HCT116 (cell line): ENCODE measurements around the gene TSPAN5. TPM values are rescaled to one million over a fixed set of nuclear protein-coding genes. Genes with fewer than 3 reads are reported as not detected.

ENCODE experiments used
- ATAC-seq: fragments of 200-7000 bp; cut with Tn5 transposase; 2 replicates; pipeline ENCODE4 v1.9.1; 2020; ENCODE audit warnings: mild to moderate bottlenecking, moderate library complexity
- BruUV-seq: library from RNA; stranded (reverse); fragments of 400-500 nt; replicated peaks from 2 replicates; lab custom pipeline; 2021; lab: Mats Ljungman, UMichigan
- CTCF ChIA-PET: fragments of 300-600 bp; sonication (Branson Sonifier 250); formaldehyde crosslinking; loops from one replicate; lab custom pipeline; 2021; ENCODE audit warnings: antibody characterized with exemption; lab: Charles Lee
- POLR2A ChIA-PET: fragments of 300-600, 350-600 bp; sonication (Branson Sonifier 250); formaldehyde crosslinking; loops from one replicate; lab custom pipeline; 2021; ENCODE audit warnings: antibody characterized with exemption; lab: Charles Lee
- RAD21 ChIA-PET, 2 experiments: fragments of 300-600 bp; sonication (Branson Sonifier 250); formaldehyde crosslinking; loops; one replicate each; lab custom pipeline; 2023; ENCODE audit warnings: low total read pairs in 2 of 2; ENCODE audit not compliant: uncharacterized antibody in 2 of 2, unreplicated experiment in 2 of 2, low non-redundant PET in 1 of 2; lab: Charles Lee
- DNase-seq: peaks from one replicate; pipeline ENCODE4 v3.0.0-alpha.2; 2010; ENCODE audit warnings: low read depth, low spot score
- H2AFZ ChIP-seq: fragments of 200-600 bp; shearing (Covaris generic), sonication (generic); 2 replicates; pipeline ENCODE4 v1.6.1; 2017; ENCODE audit warnings: low read depth, mixed run types, mixed read lengths, antibody characterized with exemption, low read length; ENCODE audit not compliant: poor library complexity, severe bottlenecking
- H3K27ac ChIP-seq: 2 replicates; pipeline ENCODE4 v1.5.1; 2012; ENCODE audit warnings: low read depth, low read length
- H3K27me3 ChIP-seq: fragments of 200-600 bp; sonication (generic); 2 replicates; pipeline ENCODE4 v1.6.1; 2016; ENCODE audit warnings: mixed run types, low read length, mixed read lengths; ENCODE audit not compliant: insufficient read depth
- H3K36me3 ChIP-seq, 2 experiments: fragments of 200-500 bp in 1 of 2; fragments of 200-600 bp in 1 of 2; sonication (Bioruptor generic) in 1 of 2; sonication (generic) in 1 of 2; 2 replicates each; pipeline versions ENCODE4 v1.5.1 to v1.6.1; 2014 to 2016; ENCODE audit warnings: low read length in 2 of 2, inconsistent platforms in 1 of 2, mixed read lengths in 1 of 2, mixed run types in 1 of 2; ENCODE audit not compliant: insufficient read depth in 2 of 2, control insufficient read depth in 1 of 2
- H3K4me1 ChIP-seq, 2 experiments: fragments of 200-600 bp in 1 of 2; sonication (generic) in 1 of 2; 2 replicates each; pipeline versions ENCODE4 v1.5.1 to v1.6.1; 2012 to 2017; ENCODE audit warnings: low read length in 2 of 2, inconsistent platforms in 1 of 2, mild to moderate bottlenecking in 1 of 2, mixed read lengths in 1 of 2, mixed run types in 1 of 2, moderate library complexity in 1 of 2; ENCODE audit not compliant: insufficient read depth in 2 of 2, control insufficient read depth in 1 of 2
- H3K4me2 ChIP-seq: fragments of 200-600 bp; sonication (generic); 2 replicates; pipeline ENCODE4 v1.6.1; 2017; ENCODE audit warnings: mixed run types, low read length, mixed read lengths
- H3K4me3 ChIP-seq, 2 experiments: fragments of 200-600 bp in 1 of 2; sonication (generic) in 1 of 2; replicated peaks in 1 of 2; 2 replicates each; pipeline ENCODE4 v1.5.1; 2011 to 2016; ENCODE audit warnings: low read length in 2 of 2, control low read depth in 1 of 2, low read depth in 1 of 2, mild to moderate bottlenecking in 1 of 2, mixed read lengths in 1 of 2, mixed run types in 1 of 2
- H3K79me2 ChIP-seq: fragments of 200-600 bp; sonication (generic); 2 replicates; pipeline ENCODE4 v1.6.1; 2017; ENCODE audit warnings: mild to moderate bottlenecking, mixed run types, low read length, moderate library complexity, mixed read lengths; ENCODE audit not compliant: insufficient read depth
- H3K9ac ChIP-seq: fragments of 200-600 bp; sonication (generic); 2 replicates; pipeline ENCODE4 v1.6.1; 2016; ENCODE audit warnings: low read length, mixed read lengths
- H3K9me2 ChIP-seq: fragments of 200-600 bp; sonication (generic), shearing (Covaris generic); 2 replicates; pipeline ENCODE4 v1.6.1; 2017; ENCODE audit warnings: mixed run types, mild to moderate bottlenecking, moderate library complexity; ENCODE audit not compliant: insufficient read depth
- H3K9me3 ChIP-seq, 2 experiments: fragments of 200-500 bp in 1 of 2; fragments of 200-600 bp in 1 of 2; sonication (Bioruptor generic) in 1 of 2; sonication (generic) in 1 of 2; 2 replicates each; pipeline ENCODE4 v1.6.1; 2014 to 2017; ENCODE audit warnings: low read length in 2 of 2, mixed read lengths in 2 of 2, inconsistent platforms in 1 of 2, low read depth in 1 of 2, mild to moderate bottlenecking in 1 of 2, mixed run types in 1 of 2, moderate library complexity in 1 of 2; ENCODE audit not compliant: control insufficient read depth in 1 of 2, insufficient read depth in 1 of 2
- H4K20me1 ChIP-seq: fragments of 200-600 bp; sonication (generic), shearing (Covaris generic); 2 replicates; pipeline ENCODE4 v1.6.1; 2017; ENCODE audit warnings: mixed run types, mild to moderate bottlenecking, moderate library complexity; ENCODE audit not compliant: insufficient read depth
- ATF3 ChIP-seq: IDR thresholded peaks from 2 replicates; pipeline ENCODE4 v1.6.1; 2012
- EGR1 ChIP-seq: IDR thresholded peaks from 2 replicates; pipeline ENCODE4 v1.6.1; 2012; ENCODE audit warnings: low read depth
- ELF1 ChIP-seq: IDR thresholded peaks from 2 replicates; pipeline ENCODE4 v1.6.1; 2012; ENCODE audit warnings: low read depth, borderline replicate concordance
- FOSL1 ChIP-seq: IDR thresholded peaks from 2 replicates; pipeline ENCODE4 v1.6.1; 2012; ENCODE audit warnings: low read depth
- JUND ChIP-seq: IDR thresholded peaks from 2 replicates; pipeline ENCODE4 v1.6.1; 2012
- MAX ChIP-seq: IDR thresholded peaks from 2 replicates; pipeline ENCODE4 v1.6.1; 2012
- POLR2AphosphoS5 ChIP-seq: IDR thresholded peaks from 2 replicates; pipeline ENCODE4 v1.6.1; 2011; ENCODE audit warnings: mild to moderate bottlenecking, low read depth, low read length, moderate library complexity
- RAD21 ChIP-seq: IDR thresholded peaks from 2 replicates; pipeline ENCODE4 v1.6.1; 2012; ENCODE audit warnings: low read depth, mild to moderate bottlenecking
- REST ChIP-seq: IDR thresholded peaks from 2 replicates; pipeline ENCODE4 v1.6.1; 2012; ENCODE audit warnings: low read depth
- TCF7L2 ChIP-seq: IDR thresholded peaks from 2 replicates; pipeline ENCODE4 v1.7.0; 2011; ENCODE audit warnings: borderline replicate concordance, inconsistent platforms; ENCODE audit not compliant: insufficient read depth, insufficient read length; ENCODE audit errors: extremely low read depth
- ZNF274 ChIP-seq: fragments of 200-500 bp; sonication (Bioruptor generic); IDR thresholded peaks from 2 replicates; pipeline ENCODE4 v1.6.1; 2014; ENCODE audit warnings: mild to moderate bottlenecking, low read depth, low read length, inconsistent platforms
- intact Hi-C: fragments of 100-400 bp; cut with micrococcal nuclease; formaldehyde crosslinking; loops from 2 replicates; pipeline ENCODE4 v1.10.0; 2022
- total RNA-seq: library from RNA; stranded (reverse); gene quantifications from one replicate; pipeline ENCODE4 v1.2.1, GENCODE V29; 2021; ENCODE audit not compliant: unreplicated experiment

Gene TSPAN5
- total RNA-seq, 1 experiment from 2014 or later = 56.8 TPM

GRCh38 chr4:98583265-98583664, 75.1 kb downstream of the TSPAN5 start:
- ChIA-PET CTCF (no interaction called here), POLR2A (no interaction called here)
- no peaks in the 10 kb centered on the region for H3K27me3 ChIP-seq
- peaks cover 95% of the 10 kb centered on the region for H3K79me2 ChIP-seq
- no peak overlapping the region for H3K9ac ChIP-seq
- H3K4me1 ChIP-seq = peaks cover 0 to 9% of the 10 kb centered on the region in 2 experiments; a peak in 1 of 4 replicates
- H3K4me3 ChIP-seq = no peak overlapping the region
- no peaks in the 10 kb centered on the region for H4K20me1 ChIP-seq
- no peak for ATAC-seq
- no peaks in the 10 kb centered on the region for H3K36me3 ChIP-seq
- intact Hi-C loops = no loop called here
- H2AFZ ChIP-seq = no peak overlapping the region
- BruUV-seq = no TSS peak
- TF ChIP-seq REST (no peak), ZNF274 (no peak), TCF7L2 (no peak), EGR1 (no peak), ATF3 (no peak), ELF1 (no peak), JUND (no peak), POLR2AphosphoS5 (no peak), FOSL1 (no peak), RAD21 (no peak), MAX (no peak)
- TF ChIP-seq, all 23 proteins: peak for 0
- no peak overlapping the region for H3K4me2 ChIP-seq
- no peak for DNase-seq
- no peaks in the 10 kb centered on the region for H3K9me2 ChIP-seq
- no peaks in the 10 kb centered on the region for H3K9me3 ChIP-seq
- RAD21 ChIA-PET = no interaction called here
- H3K27ac ChIP-seq = no peak overlapping the region
